AG04449 (cell line): ENCODE measurements around the gene CACNA2D1.

Experiments
- CTCF ChIA-PET: fragments of 350-600 bp; formaldehyde crosslinking; extraction: SDS; loops from one replicate; lab custom pipeline; 2021; ENCODE audit warnings: antibody characterized with exemption; lab: Yijun Ruan, JAX
- POLR2A ChIA-PET: fragments of 400-600, 350-600 bp; formaldehyde crosslinking; extraction: SDS; loops from one replicate; lab custom pipeline; 2020; ENCODE audit warnings: antibody characterized with exemption, inconsistent platforms; lab: Yijun Ruan, JAX
- DNase-seq: peaks from one replicate; pipeline ENCODE4 v3.0.0-alpha.2; 2010; ENCODE audit warnings: low read depth, low spot score
- H3K4me3 ChIP-seq: 2 replicates; pipeline ENCODE4 v1.5.1; 2011; ENCODE audit warnings: low read depth, mild to moderate bottlenecking, control low read depth, low read length
- TF ChIP-seq, protein P1 (sequence below): IDR thresholded peaks from one replicate; pipeline ENCODE4 v1.5.1; 2011; ENCODE audit warnings: mild to moderate bottlenecking, moderate library complexity, low read length, control low read depth, inconsistent platforms; ENCODE audit not compliant: insufficient read depth; ENCODE audit errors: missing control alignments

CACNA2D1 gene

GRCh38 chr7:82010416-82010815 is 433.2 kb downstream of the CACNA2D1 start:
- ChIA-PET POLR2A (no interaction called here), CTCF (interaction anchor here (1.0 to 2.4 kb wide), 3 partner anchors 34 to 719 kb away, joined by 3 to 10 read pairs (median 3); no protein-coding TSS in a partner anchor)
- TF ChIP-seq, protein P1, sequence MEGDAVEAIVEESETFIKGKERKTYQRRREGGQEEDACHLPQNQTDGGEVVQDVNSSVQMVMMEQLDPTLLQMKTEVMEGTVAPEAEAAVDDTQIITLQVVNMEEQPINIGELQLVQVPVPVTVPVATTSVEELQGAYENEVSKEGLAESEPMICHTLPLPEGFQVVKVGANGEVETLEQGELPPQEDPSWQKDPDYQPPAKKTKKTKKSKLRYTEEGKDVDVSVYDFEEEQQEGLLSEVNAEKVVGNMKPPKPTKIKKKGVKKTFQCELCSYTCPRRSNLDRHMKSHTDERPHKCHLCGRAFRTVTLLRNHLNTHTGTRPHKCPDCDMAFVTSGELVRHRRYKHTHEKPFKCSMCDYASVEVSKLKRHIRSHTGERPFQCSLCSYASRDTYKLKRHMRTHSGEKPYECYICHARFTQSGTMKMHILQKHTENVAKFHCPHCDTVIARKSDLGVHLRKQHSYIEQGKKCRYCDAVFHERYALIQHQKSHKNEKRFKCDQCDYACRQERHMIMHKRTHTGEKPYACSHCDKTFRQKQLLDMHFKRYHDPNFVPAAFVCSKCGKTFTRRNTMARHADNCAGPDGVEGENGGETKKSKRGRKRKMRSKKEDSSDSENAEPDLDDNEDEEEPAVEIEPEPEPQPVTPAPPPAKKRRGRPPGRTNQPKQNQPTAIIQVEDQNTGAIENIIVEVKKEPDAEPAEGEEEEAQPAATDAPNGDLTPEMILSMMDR, result no peak
- DNase-seq, result no peak
- no peak overlapping the region for H3K4me3 ChIP-seq

DNA sequence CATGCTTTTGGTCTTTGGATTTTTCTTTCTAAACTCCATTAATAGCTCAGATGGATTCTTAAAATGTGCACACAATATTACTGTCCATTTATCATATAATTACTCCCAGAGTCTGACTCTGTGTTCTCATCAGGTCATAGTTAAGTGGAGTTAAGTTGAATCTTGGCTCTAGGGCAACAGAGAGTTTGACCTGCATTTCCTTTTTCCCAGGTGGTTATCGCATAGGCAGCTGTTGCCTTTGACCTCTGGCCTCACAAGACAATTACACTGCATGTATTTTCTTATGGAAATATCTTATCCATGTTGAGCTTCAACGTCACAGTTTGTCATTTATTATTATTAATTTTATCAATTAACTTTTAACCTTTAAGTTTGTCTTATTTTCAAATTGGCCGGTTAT is 436.3 kb downstream of the CACNA2D1 start:
- ChIA-PET CTCF (interaction anchor here (1.8 to 3.8 kb wide), 2 partner anchors 10 to 507 kb away, joined by 4 to 28 read pairs; no protein-coding TSS in a partner anchor), POLR2A (no interaction called here)
- no peak for DNase-seq
- H3K4me3 ChIP-seq, result no peak overlapping the region
- TF ChIP-seq, protein P1, result no peak

DNA sequence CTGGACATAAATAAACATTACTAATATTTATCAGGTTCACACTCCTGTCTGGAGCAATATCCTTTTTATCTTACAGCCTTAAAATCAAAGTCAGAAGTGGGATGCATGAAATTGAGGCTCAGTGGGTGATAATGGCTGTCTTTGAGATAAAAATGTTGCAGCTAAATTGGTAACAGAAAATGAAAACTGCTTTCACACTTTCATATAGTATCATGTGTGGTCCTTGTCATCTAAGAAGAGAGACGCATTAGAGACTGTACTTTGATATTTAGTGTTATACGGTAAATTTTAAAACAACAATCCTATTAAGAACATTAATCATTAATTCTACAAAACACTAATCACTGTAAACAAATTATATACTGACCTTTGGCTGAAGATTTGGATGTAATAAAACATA is 438.5 kb downstream of the CACNA2D1 start:
- TF ChIP-seq, protein P1, result no peak
- DNase-seq, result no peak
- no peak overlapping the region for H3K4me3 ChIP-seq
- POLR2A ChIA-PET, result no interaction called here
- CTCF ChIA-PET, result interaction anchor here (1.5 to 3.8 kb wide), 2 partner anchors 11 to 505 kb away, joined by 6 to 28 read pairs; no protein-coding TSS in a partner anchor

DNA sequence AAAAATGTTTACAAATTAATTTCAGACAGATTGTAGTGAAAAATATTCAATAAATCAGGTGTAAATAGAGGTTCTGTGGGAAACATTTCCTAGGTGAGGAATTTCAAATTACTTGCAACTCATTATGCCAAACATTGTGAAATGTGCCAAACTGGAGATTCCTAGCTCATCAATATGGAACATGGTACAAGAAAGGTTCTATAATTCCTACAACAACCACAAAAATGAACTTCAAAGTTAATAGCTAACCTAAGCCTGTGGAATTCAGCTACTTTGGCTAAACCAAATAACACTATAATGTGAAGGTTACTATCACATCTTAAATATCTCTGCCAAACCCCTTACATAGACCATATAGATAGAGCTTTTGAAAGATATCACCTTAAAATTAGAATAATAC is 450.4 kb downstream of the CACNA2D1 start:
- TF ChIP-seq, protein P1, result no peak
- no peak for DNase-seq
- ChIA-PET POLR2A (no interaction called here), CTCF (no interaction called here)
- no peak overlapping the region for H3K4me3 ChIP-seq

DNA sequence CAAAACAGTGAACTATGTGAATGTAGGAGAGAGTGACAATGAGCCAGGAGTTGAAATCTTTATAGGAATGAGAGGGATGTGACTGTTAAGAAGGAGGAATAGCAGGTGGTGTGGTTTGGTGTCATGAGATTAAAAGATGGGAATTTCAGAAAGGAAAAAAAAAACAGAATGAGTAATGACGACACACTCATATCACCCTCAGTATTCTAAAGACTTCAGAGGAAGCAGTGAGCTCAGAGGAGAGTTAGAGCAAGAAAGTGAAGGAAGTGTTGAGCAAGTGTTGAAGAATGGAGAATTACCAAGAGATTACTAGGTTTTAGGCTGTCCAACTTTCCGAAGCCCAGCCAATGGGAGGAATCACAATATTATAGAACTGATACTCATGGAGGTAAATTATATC is 453.2 kb downstream of the CACNA2D1 start:
- no peak for DNase-seq
- ChIA-PET CTCF (interaction anchor here (1.4 to 1.5 kb wide), 2 partner anchors 27 to 491 kb away, joined by 4 to 6 read pairs; no protein-coding TSS in a partner anchor), POLR2A (no interaction called here)
- TF ChIP-seq, protein P1, result no peak
- H3K4me3 ChIP-seq, result no peak overlapping the region

GRCh38 chr7:81986723-81987470 is 456.7 kb downstream of the CACNA2D1 start:
- TF ChIP-seq, protein P1, result no peak
- no peak for DNase-seq
- no peak overlapping the region for H3K4me3 ChIP-seq
- ChIA-PET CTCF (no interaction called here), POLR2A (no interaction called here)
